ENCODE results near the gene LMX1B. TPM values are rescaled to one million over a fixed set of nuclear protein-coding genes. Genes with fewer than 3 reads are reported as not detected.

LMX1B gene
- total and polyA plus RNA-seq, 2 of the 4 experiments (the other 2 are of a cell fraction): not detected

DNA sequence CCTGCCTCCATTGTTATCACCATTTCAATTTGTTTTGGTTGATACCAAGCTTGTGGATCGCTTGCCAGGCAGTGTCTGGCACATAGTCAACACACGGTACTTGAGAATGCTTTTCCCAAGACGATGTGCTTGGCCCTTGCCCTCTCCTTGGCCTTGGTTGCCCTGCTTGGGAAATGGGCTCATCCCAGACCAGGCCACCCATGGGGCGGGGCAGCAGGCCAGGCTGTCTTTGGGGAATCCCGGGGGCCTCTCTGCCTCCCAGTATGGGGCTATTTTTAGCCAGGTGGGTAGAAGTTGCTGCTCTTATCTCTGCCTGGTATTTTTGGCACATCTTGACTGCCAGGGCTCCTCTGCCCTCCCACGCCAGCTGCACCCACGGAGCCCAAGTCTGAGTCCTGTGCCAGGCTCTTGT, 49.9 kb downstream of the LMX1B start:
- no peaks in the 10 kb centered on the region for H3K36me3 ChIP-seq (ENCODE audit: control insufficient read depth, insufficient read depth, low read length)
- CTCF ChIA-PET: interaction anchor here (0.6 kb wide), 1 partner anchor 11 kb away, joined by 7 read pairs; no protein-coding TSS in a partner anchor
- H3K4me1 ChIP-seq (ENCODE audit: control insufficient read depth, insufficient read depth, low read length): no peaks in the 10 kb centered on the region
- no peaks in the 10 kb centered on the region; the same call in 1 of the 2 replicates for H4K20me1 ChIP-seq (ENCODE audit: insufficient read depth, low read length)
- H3K27me3 ChIP-seq (ENCODE audit: control insufficient read depth, insufficient read depth, low read length): peaks cover 53% of the 10 kb centered on the region
- dilution Hi-C loops (cut with HindIII; ENCODE audit: low sequenced_read_pairs, unreplicated experiment): no loop called here
- no peak overlapping the region for H4K5ac ChIP-seq (ENCODE audit: low read depth, low read length)
- no peaks in the 10 kb centered on the region for H3K79me1 ChIP-seq (ENCODE audit: low read depth in 1 of 2, low read length in 2 of 2)
- in situ Hi-C loops (cut with MboI; ENCODE audit: low sequenced_read_pairs): no loop called here
- no peak overlapping the region for H2BK120ac ChIP-seq (ENCODE audit: low read depth, low read length)
- no peak overlapping the region for H3K4me3 ChIP-seq (ENCODE audit: insufficient read depth, low read depth, low read length)
- WGBS, 2 experiments (ENCODE audit: extremely low coverage in 2 of 2, insufficient read length in 1 of 2): 40% methylated on average over 1 of the region's 7 CpGs; no CpG with 5 or more reads in 1 of the 2 experiments
- H3K18ac ChIP-seq (ENCODE audit: low read depth, low read length): no peak overlapping the region
- no peak overlapping the region for H3K56ac ChIP-seq (ENCODE audit: extremely low read depth, insufficient read depth, low read length)
- no peak overlapping the region for H3K4me2 ChIP-seq (ENCODE audit: low read depth, low read length)
- no peak overlapping the region for H2AFZ ChIP-seq (replicated peaks; ENCODE audit: low read length, poor library complexity)
- no peaks in the 10 kb centered on the region for H3K9me1 ChIP-seq (ENCODE audit: insufficient read depth, low read length)
- H3K4ac ChIP-seq (ENCODE audit: low read depth, low read length): no peak overlapping the region
- H4K8ac ChIP-seq (ENCODE audit: low read depth in 2 of 2, low read length in 2 of 2): no peak overlapping the region
- BruUV-seq (replicated peaks): no TSS peak
- DNase-seq (no peak), ATAC-seq (ENCODE audit: low read depth) (no peak)
- no peak overlapping the region for H2BK20ac ChIP-seq (ENCODE audit: low read depth, low read length)
- no peak overlapping the region for H4K91ac ChIP-seq (ENCODE audit: insufficient read depth, low read depth, low read length)
- H2BK15ac ChIP-seq (ENCODE audit: low read depth, low read length): no peak overlapping the region
- no peak overlapping the region for H3K9ac ChIP-seq (ENCODE audit: low read depth, low read length)
- H3K23ac ChIP-seq (ENCODE audit: low read depth, low read length): no peak overlapping the region
- H3K9me3 ChIP-seq (ENCODE audit: control insufficient read depth, insufficient read depth, low read length): no peaks in the 10 kb centered on the region
- TF ChIP-seq RAD21 (IDR thresholded peaks at IDR 0.05; ENCODE audit: low read length) (no peak), RCOR1 (IDR thresholded peaks at IDR 0.05; ENCODE audit: insufficient replicate concordance, low read length) (no peak), SMC3 (IDR thresholded peaks at IDR 0.05; ENCODE audit: low read depth, low read length) (no peak), RFX5 (IDR thresholded peaks at IDR 0.05; ENCODE audit: low read depth, low read length) (no peak), CHD1 (IDR thresholded peaks at IDR 0.05; ENCODE audit: low read depth, low read length) (no peak), MXI1 (IDR thresholded peaks at IDR 0.05; ENCODE audit: borderline replicate concordance, low read depth, low read length) (no peak), CTCF (conservative IDR thresholded peaks at IDR 0.05; ENCODE audit: low read depth, low read length) (no peak), POLR2A (IDR thresholded peaks at IDR 0.05; ENCODE audit: low read depth, low read length) (no peak), MAFK (IDR thresholded peaks at IDR 0.05; ENCODE audit: low read depth, low read length) (no peak), CEBPB (IDR thresholded peaks at IDR 0.05; ENCODE audit: low read depth, low read length) (no peak), BHLHE40 (IDR thresholded peaks at IDR 0.05; ENCODE audit: low read depth, low read length) (no peak)
- no peak overlapping the region for H3K27ac ChIP-seq (ENCODE audit: insufficient read depth, low read length)
- no peak overlapping the region for H2AK5ac ChIP-seq (ENCODE audit: low read depth, low read length)
- intact Hi-C loops (cut with micrococcal nuclease): no loop called here
- no peak overlapping the region for H2AK9ac ChIP-seq (replicated peaks; ENCODE audit: low read depth, low read length, poor library complexity)
- POLR2A ChIA-PET (ENCODE audit: unreplicated experiment): no interaction called here
- no peak overlapping the region for H3K14ac ChIP-seq (replicated peaks; ENCODE audit: low read depth, low read length)
- H2BK5ac ChIP-seq (ENCODE audit: low read depth, low read length, poor library complexity, severe bottlenecking): no peak overlapping the region

All from IMR-90 (cell line).